CD4-positive, alpha-beta memory T cell (primary cell): ENCODE data around the gene IPO5. TPM values are rescaled to one million over a fixed set of nuclear protein-coding genes. Genes with fewer than 3 reads are reported as not detected.

Experiments
- CTCF ChIA-PET: fragments of 350-600 bp; sonication (Branson Sonifier 250); formaldehyde crosslinking; loops from one replicate; lab custom pipeline; 2021; ENCODE audit warnings: inconsistent platforms; ENCODE audit not compliant: partially characterized antibody; lab: Charles Lee
- POLR2A ChIA-PET: fragments of 350-600 bp; sonication (Branson Sonifier 250); formaldehyde crosslinking; loops from one replicate; lab custom pipeline; 2021; ENCODE audit not compliant: partially characterized antibody; lab: Charles Lee
- DNase-seq, 5 donors: peaks; one replicate each; pipeline versions ENCODE4 v3.0.0 to v3.0.0-alpha.2; 2020 to 2022; ENCODE audit warnings: mixed read lengths in 1 of 5
- H3K27ac ChIP-seq: one replicate; pipeline ENCODE4 v1.7.0; 2013; ENCODE audit warnings: low read depth, low read length
- H3K27me3 ChIP-seq: 2 replicates; pipeline ENCODE4 v1.7.0; 2013; ENCODE audit warnings: mild to moderate bottlenecking, low read length, moderate library complexity; ENCODE audit not compliant: insufficient read depth
- H3K36me3 ChIP-seq: 2 replicates; pipeline ENCODE4 v1.7.0; 2013; ENCODE audit warnings: mild to moderate bottlenecking, low read length, moderate library complexity; ENCODE audit not compliant: insufficient read depth
- H3K4me1 ChIP-seq: 2 replicates; pipeline ENCODE4 v1.7.0; 2013; ENCODE audit warnings: mild to moderate bottlenecking, low read length, moderate library complexity; ENCODE audit not compliant: insufficient read depth
- H3K4me3 ChIP-seq, 2 donors: one replicate each; pipeline ENCODE4 v1.7.0; 2013; ENCODE audit warnings: low read length in 2 of 2, mild to moderate bottlenecking in 1 of 2
- H3K9me3 ChIP-seq, 2 donors: one replicate each; pipeline ENCODE4 v1.7.0; 2013; ENCODE audit warnings: low read length in 2 of 2, control low read depth in 1 of 2; ENCODE audit not compliant: control insufficient read depth in 1 of 2
- H3K27ac Mint-ChIP-seq, 7 donors: one replicate each; pipeline ENCODE4 v1.8.0; 2020 to 2021; ENCODE audit warnings: mixed read lengths in 7 of 7, mild to moderate bottlenecking in 6 of 7, inconsistent platforms in 3 of 7, moderate library complexity in 3 of 7
- H3K27me3 Mint-ChIP-seq, 2 donors: one replicate each; pipeline ENCODE4 v1.8.0; 2020 to 2021; ENCODE audit warnings: mixed read lengths in 2 of 2
- H3K36me3 Mint-ChIP-seq, 2 donors: one replicate each; pipeline ENCODE4 v1.8.0; 2020 to 2021; ENCODE audit warnings: mixed read lengths in 2 of 2, inconsistent platforms in 1 of 2, mild to moderate bottlenecking in 1 of 2
- H3K4me1 Mint-ChIP-seq, 4 donors: one replicate each; pipeline ENCODE4 v1.8.0; 2020 to 2021; ENCODE audit warnings: mixed read lengths in 4 of 4, mild to moderate bottlenecking in 1 of 4
- H3K4me3 Mint-ChIP-seq, 8 donors: one replicate each; pipeline ENCODE4 v1.8.0; 2020 to 2021; ENCODE audit warnings: mixed read lengths in 8 of 8, mild to moderate bottlenecking in 7 of 8, moderate library complexity in 6 of 8, inconsistent platforms in 3 of 8
- H3K9me3 Mint-ChIP-seq, 8 donors: one replicate each; pipeline ENCODE4 v1.8.0; 2020 to 2021; ENCODE audit warnings: mixed read lengths in 8 of 8, mild to moderate bottlenecking in 5 of 8, inconsistent platforms in 3 of 8, moderate library complexity in 1 of 8
- intact Hi-C: fragments of 100-400 bp; cut with micrococcal nuclease; formaldehyde crosslinking; loops from one replicate; pipeline ENCODE4 v1.15.1; 2023
- polyA plus RNA-seq, 2 donors: library from polyadenylated mRNA; unstranded; fragments of 300-500 nt; fragmentation: Illumina TruSeq; gene quantifications; one replicate each; pipeline ENCODE4 v1.2.3, GENCODE V29; 2021
- total RNA-seq, 2 experiments: library from RNA; stranded (reverse); gene quantifications; one replicate each; pipeline ENCODE4 v1.2.3, GENCODE V29; 2021

IPO5 gene
- total and polyA plus RNA-seq, 4 experiments from 2014 or later, result 32.8 to 78.7 (median 58.3) TPM

GRCh38 chr13:98007001-98007400, 53.5 kb downstream of the IPO5 start:
- Mint-ChIP-seq H3K9me3 (no peaks in the 10 kb centered on the region), H3K36me3 (peaks cover 71 to 72% of the 10 kb centered on the region in 2 donors), H3K27ac (peak overlapping the region in 2 of 7 donors; percentile 45 to 65), H3K4me3 (no peak overlapping the region), H3K27me3 (no peaks in the 10 kb centered on the region), H3K4me1 (no peaks in the 10 kb centered on the region)
- Histone ChIP-seq H3K36me3 (peaks cover 54% of the 10 kb centered on the region), H3K9me3 (no peaks in the 10 kb centered on the region), H3K27me3 (no peaks in the 10 kb centered on the region), H3K4me1 (no peaks in the 10 kb centered on the region), H3K4me3 (no peak overlapping the region), H3K27ac (no peak overlapping the region)
- intact Hi-C loops, result no loop called here
- CTCF ChIA-PET, result no interaction called here
- POLR2A ChIA-PET, result no interaction called here
- no peak for DNase-seq

GRCh38 chr13:98013241-98013640, 59.8 kb downstream of the IPO5 start:
- Mint-ChIP-seq H3K27me3 (no peaks in the 10 kb centered on the region), H3K9me3 (no peaks in the 10 kb centered on the region), H3K27ac (no peak overlapping the region), H3K36me3 (peaks cover 57 to 65% of the 10 kb centered on the region in 2 donors), H3K4me3 (no peak overlapping the region), H3K4me1 (peaks cover 0 to 3% (median 0%) of the 10 kb centered on the region in 4 donors)
- H3K4me3 ChIP-seq, result no peak overlapping the region
- intact Hi-C loops, result no loop called here
- ChIA-PET CTCF (no interaction called here), POLR2A (interaction anchor here (1.1 kb wide), 1 partner anchor 15 kb away, joined by 3 read pairs; no protein-coding TSS in a partner anchor)
- no peak overlapping the region for H3K27ac ChIP-seq
- H3K9me3 ChIP-seq, result no peaks in the 10 kb centered on the region
- no peaks in the 10 kb centered on the region for H3K4me1 ChIP-seq
- peaks cover 31% of the 10 kb centered on the region for H3K36me3 ChIP-seq
- no peak for DNase-seq
- H3K27me3 ChIP-seq, result no peaks in the 10 kb centered on the region

GRCh38 chr13:98014766-98015165, 61.3 kb downstream of the IPO5 start:
- Histone ChIP-seq H3K9me3 (no peaks in the 10 kb centered on the region), H3K27me3 (no peaks in the 10 kb centered on the region), H3K4me3 (no peak overlapping the region), H3K4me1 (no peaks in the 10 kb centered on the region), H3K36me3 (peaks cover 35% of the 10 kb centered on the region), H3K27ac (no peak overlapping the region)
- Mint-ChIP-seq H3K4me3 (no peak overlapping the region), H3K9me3 (no peaks in the 10 kb centered on the region), H3K36me3 (peaks cover 57 to 68% of the 10 kb centered on the region in 2 donors), H3K27ac (peak overlapping the region in 4 of 7 donors; percentile 11 to 68 (median 36)), H3K27me3 (no peaks in the 10 kb centered on the region), H3K4me1 (peaks cover 0 to 3% (median 0%) of the 10 kb centered on the region in 4 donors)
- DNase-seq, result no peak
- intact Hi-C loops, result no loop called here
- CTCF ChIA-PET, result no interaction called here
- POLR2A ChIA-PET, result no interaction called here

GRCh38 chr13:98018293-98018692, 64.8 kb downstream of the IPO5 start:
- ChIA-PET CTCF (no interaction called here), POLR2A (no interaction called here)
- DNase-seq, result no peak
- Histone ChIP-seq H3K36me3 (peaks cover 44% of the 10 kb centered on the region), H3K27ac (no peak overlapping the region), H3K27me3 (no peaks in the 10 kb centered on the region), H3K9me3 (no peaks in the 10 kb centered on the region), H3K4me3 (no peak overlapping the region), H3K4me1 (no peaks in the 10 kb centered on the region)
- no peak overlapping the region for H3K27ac Mint-ChIP-seq
- H3K4me1 Mint-ChIP-seq, result peaks cover 0 to 3% (median 0%) of the 10 kb centered on the region in 4 donors
- H3K4me3 Mint-ChIP-seq, result no peak overlapping the region
- intact Hi-C loops, result no loop called here
- H3K27me3 Mint-ChIP-seq, result no peaks in the 10 kb centered on the region
- H3K36me3 Mint-ChIP-seq, result peaks cover 60 to 73% of the 10 kb centered on the region in 2 donors
- no peaks in the 10 kb centered on the region for H3K9me3 Mint-ChIP-seq

- peaks cover 0 to 3% (median 0%) of the 10 kb centered on the region in 4 donors for H3K4me1 Mint-ChIP-seq
- ChIA-PET CTCF (no interaction called here), POLR2A (no interaction called here)
- H3K27me3 ChIP-seq, result no peaks in the 10 kb centered on the region
- H3K27me3 Mint-ChIP-seq, result no peaks in the 10 kb centered on the region
- no peak for DNase-seq
- peaks cover 52 to 71% of the 10 kb centered on the region in 2 donors for H3K36me3 Mint-ChIP-seq
- no peaks in the 10 kb centered on the region for H3K9me3 ChIP-seq
- no peaks in the 10 kb centered on the region for H3K4me1 ChIP-seq
- no peaks in the 10 kb centered on the region for H3K9me3 Mint-ChIP-seq
- H3K27ac Mint-ChIP-seq, result peak overlapping the region in 1 of 7 donors; percentile 62
- intact Hi-C loops, result no loop called here
- H3K27ac ChIP-seq, result no peak overlapping the region
- H3K36me3 ChIP-seq, result peaks cover 35% of the 10 kb centered on the region
- H3K4me3 Mint-ChIP-seq, result no peak overlapping the region
- H3K4me3 ChIP-seq, result no peak overlapping the region
Measured at GRCh38 chr13:98019186-98019585, 65.7 kb downstream of the IPO5 start.

- Mint-ChIP-seq H3K27me3 (no peaks in the 10 kb centered on the region), H3K4me3 (no peak overlapping the region), H3K9me3 (no peaks in the 10 kb centered on the region), H3K4me1 (no peaks in the 10 kb centered on the region), H3K27ac (no peak overlapping the region), H3K36me3 (peaks cover 43 to 66% of the 10 kb centered on the region in 2 donors)
- Histone ChIP-seq H3K36me3 (peaks cover 34% of the 10 kb centered on the region), H3K4me1 (no peaks in the 10 kb centered on the region), H3K9me3 (no peaks in the 10 kb centered on the region), H3K27ac (no peak overlapping the region), H3K4me3 (no peak overlapping the region), H3K27me3 (no peaks in the 10 kb centered on the region)
- POLR2A ChIA-PET, result no interaction called here
- no peak for DNase-seq
- intact Hi-C loops, result no loop called here
- CTCF ChIA-PET, result no interaction called here
Measured at GRCh38 chr13:98020271-98020670, 66.8 kb downstream of the IPO5 start.

DNA sequence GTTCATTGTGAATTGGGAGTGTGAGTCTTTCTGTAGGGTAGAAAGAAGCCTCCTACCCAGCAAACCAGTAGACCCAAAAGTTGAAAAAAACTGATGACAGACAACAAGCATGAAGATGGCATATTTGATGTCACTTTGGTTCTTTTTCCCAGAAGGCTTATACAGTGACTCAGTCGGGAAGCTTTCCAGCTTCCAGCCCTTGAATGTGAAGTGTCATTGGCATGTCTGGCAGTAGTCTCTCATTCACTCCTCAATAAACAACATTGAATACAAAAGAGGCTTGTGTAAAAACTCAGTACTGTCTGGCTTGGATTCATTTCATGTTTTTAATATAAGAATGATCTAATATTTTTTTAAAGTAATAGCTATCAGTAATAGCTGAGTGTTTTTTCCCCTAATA, 68.7 kb downstream of the IPO5 start:
- H3K36me3 ChIP-seq, result peaks cover 28% of the 10 kb centered on the region
- CTCF ChIA-PET, result interaction anchor here (1.3 kb wide), 1 partner anchor 164 kb away, joined by 3 read pairs; no protein-coding TSS in a partner anchor
- no peaks in the 10 kb centered on the region for H3K27me3 Mint-ChIP-seq
- POLR2A ChIA-PET, result no interaction called here
- DNase-seq, result no peak
- H3K4me3 ChIP-seq, result no peak overlapping the region
- intact Hi-C loops, result no loop called here
- no peaks in the 10 kb centered on the region for H3K4me1 Mint-ChIP-seq
- H3K27ac Mint-ChIP-seq, result no peak overlapping the region
- H3K4me3 Mint-ChIP-seq, result no peak overlapping the region
- H3K36me3 Mint-ChIP-seq, result peaks cover 43 to 54% of the 10 kb centered on the region in 2 donors
- no peaks in the 10 kb centered on the region for H3K4me1 ChIP-seq
- H3K9me3 ChIP-seq, result no peaks in the 10 kb centered on the region
- no peaks in the 10 kb centered on the region for H3K9me3 Mint-ChIP-seq
- H3K27me3 ChIP-seq, result no peaks in the 10 kb centered on the region
- no peak overlapping the region for H3K27ac ChIP-seq
